Activated B cell treated with CpG ODN at 0.5 μM for 24 hours (primary cell): ENCODE results near the gene JMJD7. TPM values are rescaled to one million over a fixed set of nuclear protein-coding genes. Genes with fewer than 3 reads are reported as not detected.

Experiments used
- ATAC-seq: fragments of 200-7000 bp; cut with Tn5 transposase; one replicate; pipeline ENCODE4 v1.10.0; 2021; ENCODE audit warnings: low read depth, mild to moderate bottlenecking, moderate library complexity
- CTCF ChIA-PET: fragments of 350-600 bp; sonication (Branson Sonifier 250); formaldehyde crosslinking; loops from one replicate; lab custom pipeline; 2021; ENCODE audit warnings: antibody characterized with exemption; lab: Charles Lee
- POLR2A ChIA-PET: fragments of 350-600 bp; sonication (Branson Sonifier 250); formaldehyde crosslinking; loops from one replicate; lab custom pipeline; 2021; ENCODE audit warnings: antibody characterized with exemption; lab: Charles Lee
- DNase-seq: peaks from one replicate; pipeline ENCODE4 v3.0.0; 2022
- H3K27ac Mint-ChIP-seq: one replicate; pipeline ENCODE4 v1.8.0; 2020; ENCODE audit warnings: mixed read lengths
- H3K27me3 Mint-ChIP-seq: one replicate; pipeline ENCODE4 v1.8.0; 2021; ENCODE audit warnings: mixed read lengths
- H3K36me3 Mint-ChIP-seq: one replicate; pipeline ENCODE4 v1.8.0; 2021; ENCODE audit warnings: low read depth, mixed read lengths
- H3K4me1 Mint-ChIP-seq: one replicate; pipeline ENCODE4 v1.8.0; 2021; ENCODE audit warnings: mixed read lengths
- H3K4me3 Mint-ChIP-seq: one replicate; pipeline ENCODE4 v1.8.0; 2020; ENCODE audit warnings: mild to moderate bottlenecking, mixed read lengths
- H3K9me3 Mint-ChIP-seq: one replicate; pipeline ENCODE4 v1.8.0; 2020; ENCODE audit warnings: mixed read lengths
- intact Hi-C: fragments of 100-400 bp; cut with micrococcal nuclease; formaldehyde crosslinking; loops from one replicate; pipeline ENCODE4 v1.15.1; 2024
- total RNA-seq: library from RNA; stranded (reverse); gene quantifications from 2 replicates; pipeline ENCODE4 v1.2.3, GENCODE V29; 2022
- TF ChIP-seq, protein P1 (sequence below): fragments of 200-600 bp; IDR thresholded peaks from one replicate; pipeline ENCODE4 v1.8.0; 2022; ENCODE audit warnings: antibody characterized with exemption, mild to moderate bottlenecking

JMJD7 gene
- total RNA-seq, 1 donor from 2014 or later: 16.5 TPM

DNA sequence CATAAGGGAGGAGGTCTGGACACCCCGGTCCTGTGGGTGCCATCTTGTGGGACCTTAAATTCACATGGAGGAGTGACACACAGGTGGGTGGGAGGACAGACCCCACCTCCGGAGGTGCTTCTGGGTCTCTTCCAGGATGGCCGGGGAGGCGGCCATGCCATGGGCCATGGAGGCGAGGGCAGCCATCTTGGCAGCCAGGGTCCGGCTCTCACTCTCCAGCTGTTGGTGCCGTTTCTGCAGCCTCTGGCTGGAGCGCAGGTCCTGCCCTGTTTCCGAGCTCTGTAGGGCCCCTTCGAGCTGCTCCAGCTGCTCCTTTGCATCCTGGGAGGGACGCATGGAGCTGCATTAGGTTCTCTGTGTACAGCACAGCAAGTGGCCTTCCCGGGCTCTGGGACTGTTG, 46.8 kb downstream of the JMJD7 start:
- Mint-ChIP-seq H3K36me3 (no peaks in the 10 kb centered on the region), H3K27me3 (peaks cover 9% of the 10 kb centered on the region), H3K4me1 (peaks cover 11% of the 10 kb centered on the region), H3K27ac (no peak overlapping the region), H3K4me3 (no peak overlapping the region), H3K9me3 (no peaks in the 10 kb centered on the region)
- ChIA-PET POLR2A (no interaction called here), CTCF (interaction anchor here (1.1 kb wide), 1 partner anchor 30 kb away, joined by 4 read pairs; no protein-coding TSS in a partner anchor)
- TF ChIP-seq, protein P1, sequence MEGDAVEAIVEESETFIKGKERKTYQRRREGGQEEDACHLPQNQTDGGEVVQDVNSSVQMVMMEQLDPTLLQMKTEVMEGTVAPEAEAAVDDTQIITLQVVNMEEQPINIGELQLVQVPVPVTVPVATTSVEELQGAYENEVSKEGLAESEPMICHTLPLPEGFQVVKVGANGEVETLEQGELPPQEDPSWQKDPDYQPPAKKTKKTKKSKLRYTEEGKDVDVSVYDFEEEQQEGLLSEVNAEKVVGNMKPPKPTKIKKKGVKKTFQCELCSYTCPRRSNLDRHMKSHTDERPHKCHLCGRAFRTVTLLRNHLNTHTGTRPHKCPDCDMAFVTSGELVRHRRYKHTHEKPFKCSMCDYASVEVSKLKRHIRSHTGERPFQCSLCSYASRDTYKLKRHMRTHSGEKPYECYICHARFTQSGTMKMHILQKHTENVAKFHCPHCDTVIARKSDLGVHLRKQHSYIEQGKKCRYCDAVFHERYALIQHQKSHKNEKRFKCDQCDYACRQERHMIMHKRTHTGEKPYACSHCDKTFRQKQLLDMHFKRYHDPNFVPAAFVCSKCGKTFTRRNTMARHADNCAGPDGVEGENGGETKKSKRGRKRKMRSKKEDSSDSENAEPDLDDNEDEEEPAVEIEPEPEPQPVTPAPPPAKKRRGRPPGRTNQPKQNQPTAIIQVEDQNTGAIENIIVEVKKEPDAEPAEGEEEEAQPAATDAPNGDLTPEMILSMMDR: no peak
- DNase-seq (no peak), ATAC-seq (no peak)
- intact Hi-C loops: no loop called here

- peak; percentile 79 for ATAC-seq
- Mint-ChIP-seq H3K4me3 (no peak overlapping the region), H3K36me3 (no peaks in the 10 kb centered on the region), H3K27ac (no peak overlapping the region), H3K4me1 (peaks cover 11% of the 10 kb centered on the region), H3K27me3 (peaks cover 16% of the 10 kb centered on the region), H3K9me3 (no peaks in the 10 kb centered on the region)
- POLR2A ChIA-PET: interaction anchor here (0.6 kb wide), 1 partner anchor 25 kb away, joined by 5 read pairs; no protein-coding TSS in a partner anchor
- intact Hi-C loops: no loop called here
- DNase-seq: no peak
- CTCF ChIA-PET: interaction anchor here (0.9 to 1.1 kb wide), 2 partner anchors 29 to 103 kb away, joined by 4 to 5 read pairs; partner anchors contain the start of gene MAPKBP1
- TF ChIP-seq, protein P1: no peak
Observed at GRCh38 chr15:41876007-41876406, 48.1 kb downstream of the JMJD7 start.

GRCh38 chr15:41876689-41877088, 48.8 kb downstream of the JMJD7 start:
- H3K9me3 Mint-ChIP-seq: no peaks in the 10 kb centered on the region
- H3K4me1 Mint-ChIP-seq: peaks cover 15% of the 10 kb centered on the region
- intact Hi-C loops: no loop called here
- no peak for ATAC-seq
- H3K27me3 Mint-ChIP-seq: peaks cover 23% of the 10 kb centered on the region
- H3K36me3 Mint-ChIP-seq: no peaks in the 10 kb centered on the region
- H3K4me3 Mint-ChIP-seq: no peak overlapping the region
- DNase-seq: no peak
- ChIA-PET POLR2A (interaction anchor here (0.6 kb wide), 1 partner anchor 25 kb away, joined by 5 read pairs; no protein-coding TSS in a partner anchor), CTCF (no interaction called here)
- H3K27ac Mint-ChIP-seq: no peak overlapping the region
- TF ChIP-seq, protein P1: no peak

GRCh38 chr15:41877631-41878354, 49.9 kb downstream of the JMJD7 start:
- no peaks in the 10 kb centered on the region for H3K36me3 Mint-ChIP-seq

DNA sequence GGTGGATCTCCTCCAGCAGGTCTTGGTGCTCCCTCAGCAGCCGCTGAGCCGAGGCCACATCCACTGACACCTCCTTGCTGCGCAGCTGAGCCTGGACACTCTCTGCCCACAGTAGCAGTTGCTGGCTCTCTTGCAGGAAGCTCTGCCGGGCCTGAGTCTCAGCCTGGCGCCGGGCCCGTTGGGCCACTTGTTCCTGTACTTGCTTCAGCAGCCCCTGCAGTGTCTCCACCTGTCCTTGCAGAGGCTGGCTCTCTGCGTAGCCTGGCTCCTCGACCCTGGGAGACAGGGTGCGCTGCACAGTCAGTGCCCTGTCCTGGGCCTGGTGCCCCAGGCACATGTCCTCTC, 50.4 kb downstream of the JMJD7 start:
- Mint-ChIP-seq H3K4me3 (no peak overlapping the region), H3K9me3 (no peaks in the 10 kb centered on the region), H3K27me3 (peaks cover 23% of the 10 kb centered on the region), H3K36me3 (no peaks in the 10 kb centered on the region), H3K4me1 (peaks cover 20% of the 10 kb centered on the region), H3K27ac (no peak overlapping the region)
- TF ChIP-seq, protein P1: no peak
- ChIA-PET POLR2A (no interaction called here), CTCF (no interaction called here)
- DNase-seq (no peak), ATAC-seq (no peak)
- intact Hi-C loops: no loop called here

More at GRCh38 chr15:41877631-41878354, 49.9 kb downstream of the JMJD7 start:
- intact Hi-C loops: no loop called here
- no peak for DNase-seq
- H3K4me3 Mint-ChIP-seq: no peak overlapping the region
- peaks cover 18% of the 10 kb centered on the region for H3K4me1 Mint-ChIP-seq
- no peak overlapping the region for H3K27ac Mint-ChIP-seq
- ChIA-PET POLR2A (no interaction called here), CTCF (no interaction called here)
- peaks cover 23% of the 10 kb centered on the region for H3K27me3 Mint-ChIP-seq
- ATAC-seq: no peak
- no peaks in the 10 kb centered on the region for H3K9me3 Mint-ChIP-seq
- TF ChIP-seq, protein P1: no peak
